ENCODE results near the gene MKI67.

The MKI67 gene

DNA sequence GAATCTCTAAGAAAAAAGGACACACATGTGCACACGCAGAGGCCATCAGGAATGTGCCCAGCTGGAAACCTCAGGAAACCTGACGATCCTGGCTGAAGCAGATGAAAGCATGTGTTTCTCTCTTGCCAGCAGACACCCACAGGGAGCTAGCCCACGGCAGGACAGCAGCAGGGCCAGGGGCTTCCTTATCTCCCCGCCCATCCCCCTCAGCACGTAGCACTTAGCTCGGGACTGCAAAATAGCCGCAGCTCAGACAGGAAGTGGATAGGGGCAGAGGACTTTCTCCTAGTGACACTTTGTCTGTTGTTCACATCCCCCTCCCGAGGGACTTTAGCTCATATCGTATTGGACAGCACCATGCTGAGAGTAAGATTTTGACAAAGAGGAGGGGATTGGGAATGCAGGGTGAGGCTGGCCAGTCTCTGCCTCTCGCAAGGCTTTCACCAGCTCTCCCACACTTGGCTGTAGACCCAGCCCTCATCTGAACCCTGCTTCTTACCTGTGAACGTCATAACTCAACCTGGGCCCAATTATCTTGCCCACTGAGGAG is 63.8 kb downstream of the MKI67 start:
- Histone ChIP-seq H3K4me3 (ENCODE audit: low read depth in 1 of 2, low read length in 2 of 2) (no peak overlapping the region), H3K4me1 (ENCODE audit: control insufficient read depth in 1 of 2, insufficient read depth in 2 of 2, low read length in 2 of 2) (peaks cover 0 to 8% of the 10 kb centered on the region in 2 donors), H3K9me3 (ENCODE audit: control insufficient read depth in 1 of 2, low read length in 2 of 2) (no peaks in the 10 kb centered on the region), H3K27me3 (ENCODE audit: low read depth, low read length) (no peaks in the 10 kb centered on the region), H3K27ac (ENCODE audit: low read length) (peak overlapping the region; percentile 58), H3K36me3 (ENCODE audit: control insufficient read depth in 1 of 2, insufficient read depth in 2 of 2, low read length in 2 of 2) (peaks cover 7 to 31% of the 10 kb centered on the region in 2 donors)

- Histone ChIP-seq H3K27me3 (ENCODE audit: low read depth, low read length) (no peaks in the 10 kb centered on the region), H3K4me3 (ENCODE audit: low read depth in 1 of 2, low read length in 2 of 2) (no peak overlapping the region), H3K9me3 (ENCODE audit: control insufficient read depth in 1 of 2, low read length in 2 of 2) (no peaks in the 10 kb centered on the region), H3K36me3 (ENCODE audit: control insufficient read depth in 1 of 2, insufficient read depth in 2 of 2, low read length in 2 of 2) (peaks cover 7 to 27% of the 10 kb centered on the region in 2 donors), H3K27ac (ENCODE audit: low read length) (no peak overlapping the region), H3K4me1 (ENCODE audit: control insufficient read depth in 1 of 2, insufficient read depth in 2 of 2, low read length in 2 of 2) (peaks cover 0 to 8% of the 10 kb centered on the region in 2 donors)
Measured at GRCh38 chr10:128061306-128062300, 64.6 kb downstream of the MKI67 start.

GRCh38 chr10:128060341-128061250 is 65.6 kb downstream of the MKI67 start:
- no peaks in the 10 kb centered on the region for H3K9me3 ChIP-seq (ENCODE audit: control insufficient read depth in 1 of 2, low read length in 2 of 2)
- no peak overlapping the region for H3K27ac ChIP-seq (ENCODE audit: low read length)
- H3K4me3 ChIP-seq (ENCODE audit: low read depth in 1 of 2, low read length in 2 of 2) = no peak overlapping the region
- H3K27me3 ChIP-seq (ENCODE audit: low read depth, low read length) = no peaks in the 10 kb centered on the region
- peaks cover 0 to 8% of the 10 kb centered on the region in 2 donors for H3K4me1 ChIP-seq (ENCODE audit: control insufficient read depth in 1 of 2, insufficient read depth in 2 of 2, low read length in 2 of 2)
- peaks cover 15 to 21% of the 10 kb centered on the region in 2 donors for H3K36me3 ChIP-seq (ENCODE audit: control insufficient read depth in 1 of 2, insufficient read depth in 2 of 2, low read length in 2 of 2)

GRCh38 chr10:128059982-128060293 is 66.3 kb downstream of the MKI67 start:
- peaks cover 19 to 25% of the 10 kb centered on the region in 2 donors for H3K36me3 ChIP-seq (ENCODE audit: control insufficient read depth in 1 of 2, insufficient read depth in 2 of 2, low read length in 2 of 2)
- no peaks in the 10 kb centered on the region for H3K27me3 ChIP-seq (ENCODE audit: low read depth, low read length)
- H3K9me3 ChIP-seq (ENCODE audit: control insufficient read depth in 1 of 2, low read length in 2 of 2) = no peaks in the 10 kb centered on the region
- peaks cover 0 to 3% of the 10 kb centered on the region in 2 donors for H3K4me1 ChIP-seq (ENCODE audit: control insufficient read depth in 1 of 2, insufficient read depth in 2 of 2, low read length in 2 of 2)
- H3K27ac ChIP-seq (ENCODE audit: low read length) = no peak overlapping the region
- no peak overlapping the region for H3K4me3 ChIP-seq (ENCODE audit: low read depth in 1 of 2, low read length in 2 of 2)

GRCh38 chr10:128059266-128059981 is 66.8 kb downstream of the MKI67 start:
- Histone ChIP-seq H3K36me3 (ENCODE audit: control insufficient read depth in 1 of 2, insufficient read depth in 2 of 2, low read length in 2 of 2) (peaks cover 19 to 25% of the 10 kb centered on the region in 2 donors), H3K27me3 (ENCODE audit: low read depth, low read length) (no peaks in the 10 kb centered on the region), H3K27ac (ENCODE audit: low read length) (no peak overlapping the region), H3K4me1 (ENCODE audit: control insufficient read depth in 1 of 2, insufficient read depth in 2 of 2, low read length in 2 of 2) (peaks cover 0 to 3% of the 10 kb centered on the region in 2 donors), H3K9me3 (ENCODE audit: control insufficient read depth in 1 of 2, low read length in 2 of 2) (no peaks in the 10 kb centered on the region), H3K4me3 (ENCODE audit: low read depth in 1 of 2, low read length in 2 of 2) (no peak overlapping the region)

- H3K36me3 ChIP-seq (ENCODE audit: control insufficient read depth in 1 of 2, insufficient read depth in 2 of 2, low read length in 2 of 2) = peaks cover 19 to 25% of the 10 kb centered on the region in 2 donors
- no peaks in the 10 kb centered on the region for H3K27me3 ChIP-seq (ENCODE audit: low read depth, low read length)
- no peak overlapping the region for H3K27ac ChIP-seq (ENCODE audit: low read length)
- no peaks in the 10 kb centered on the region for H3K9me3 ChIP-seq (ENCODE audit: control insufficient read depth in 1 of 2, low read length in 2 of 2)
- no peak overlapping the region for H3K4me3 ChIP-seq (ENCODE audit: low read depth in 1 of 2, low read length in 2 of 2)
- peaks cover 0 to 3% of the 10 kb centered on the region in 2 donors for H3K4me1 ChIP-seq (ENCODE audit: control insufficient read depth in 1 of 2, insufficient read depth in 2 of 2, low read length in 2 of 2)
Measured at GRCh38 chr10:128058750-128059134, 67.5 kb downstream of the MKI67 start.

- Histone ChIP-seq H3K36me3 (ENCODE audit: control insufficient read depth in 1 of 2, insufficient read depth in 2 of 2, low read length in 2 of 2) (peaks cover 19 to 25% of the 10 kb centered on the region in 2 donors), H3K27me3 (ENCODE audit: low read depth, low read length) (no peaks in the 10 kb centered on the region), H3K4me1 (ENCODE audit: control insufficient read depth in 1 of 2, insufficient read depth in 2 of 2, low read length in 2 of 2) (peaks cover 0 to 3% of the 10 kb centered on the region in 2 donors), H3K27ac (ENCODE audit: low read length) (no peak overlapping the region), H3K4me3 (ENCODE audit: low read depth in 1 of 2, low read length in 2 of 2) (no peak overlapping the region), H3K9me3 (ENCODE audit: control insufficient read depth in 1 of 2, low read length in 2 of 2) (no peaks in the 10 kb centered on the region)
Measured at GRCh38 chr10:128058106-128058749, 68.0 kb downstream of the MKI67 start.

DNA sequence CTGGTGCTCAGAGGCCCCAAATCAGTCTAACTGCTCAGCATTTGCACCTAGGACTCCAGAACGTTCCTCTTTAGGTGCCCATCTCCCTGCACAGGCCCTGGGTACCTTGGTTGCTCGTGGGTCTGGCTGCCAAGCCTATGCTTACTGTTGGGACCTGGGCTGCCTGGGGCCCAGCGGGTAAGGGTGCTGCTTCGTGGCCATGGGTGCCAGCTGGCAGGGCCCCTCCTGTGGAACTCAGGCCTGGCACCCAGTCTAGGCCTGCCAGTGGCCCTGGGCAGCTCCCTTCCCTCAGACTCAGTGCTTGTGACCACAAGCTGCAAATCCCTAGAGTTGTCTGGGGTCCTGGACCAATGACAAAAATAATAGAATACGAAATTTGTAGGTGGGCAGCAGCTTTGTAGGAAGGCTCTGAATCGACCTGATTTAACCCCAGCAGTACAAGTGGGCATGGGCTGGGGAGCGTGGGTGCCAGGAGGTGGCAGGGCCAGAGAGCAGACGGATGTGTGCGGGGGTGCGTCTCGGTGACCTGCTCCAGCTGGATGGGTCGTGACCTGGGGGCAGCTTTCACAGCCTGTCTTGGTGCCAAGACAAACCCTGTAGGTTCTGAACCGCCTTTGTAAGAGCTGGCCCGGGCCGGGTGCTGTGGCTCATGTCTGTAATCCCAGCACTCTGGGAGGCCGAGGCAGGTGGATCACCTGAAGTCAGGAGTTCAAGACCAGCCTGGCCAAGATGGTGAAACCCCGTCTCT is 69.7 kb downstream of the MKI67 start:
- peaks cover 0 to 3% of the 10 kb centered on the region in 2 donors for H3K4me1 ChIP-seq (ENCODE audit: control insufficient read depth in 1 of 2, insufficient read depth in 2 of 2, low read length in 2 of 2)

GRCh38 chr10:128055061-128055868 is 71.0 kb downstream of the MKI67 start:
- peaks cover 12 to 24% of the 10 kb centered on the region in 2 donors for H3K36me3 ChIP-seq (ENCODE audit: control insufficient read depth in 1 of 2, insufficient read depth in 2 of 2, low read length in 2 of 2)
- H3K4me1 ChIP-seq (ENCODE audit: control insufficient read depth in 1 of 2, insufficient read depth in 2 of 2, low read length in 2 of 2) = peaks cover 0 to 3% of the 10 kb centered on the region in 2 donors
- no peak overlapping the region for H3K4me3 ChIP-seq (ENCODE audit: low read depth in 1 of 2, low read length in 2 of 2)
- no peak overlapping the region for H3K27ac ChIP-seq (ENCODE audit: low read length)
- no peaks in the 10 kb centered on the region for H3K9me3 ChIP-seq (ENCODE audit: control insufficient read depth in 1 of 2, low read length in 2 of 2)
- no peaks in the 10 kb centered on the region for H3K27me3 ChIP-seq (ENCODE audit: low read depth, low read length)

More for the DNA sequence above, 69.7 kb downstream of the MKI67 start:
- H3K27ac ChIP-seq (ENCODE audit: low read length) = no peak overlapping the region
- H3K27me3 ChIP-seq (ENCODE audit: low read depth, low read length) = no peaks in the 10 kb centered on the region
- H3K4me3 ChIP-seq (ENCODE audit: low read depth in 1 of 2, low read length in 2 of 2) = no peak overlapping the region
- H3K9me3 ChIP-seq (ENCODE audit: control insufficient read depth in 1 of 2, low read length in 2 of 2) = no peaks in the 10 kb centered on the region
- H3K36me3 ChIP-seq (ENCODE audit: control insufficient read depth in 1 of 2, insufficient read depth in 2 of 2, low read length in 2 of 2) = peaks cover 12 to 26% of the 10 kb centered on the region in 2 donors
